ENCODE results near the gene ZBTB47.

DNA sequence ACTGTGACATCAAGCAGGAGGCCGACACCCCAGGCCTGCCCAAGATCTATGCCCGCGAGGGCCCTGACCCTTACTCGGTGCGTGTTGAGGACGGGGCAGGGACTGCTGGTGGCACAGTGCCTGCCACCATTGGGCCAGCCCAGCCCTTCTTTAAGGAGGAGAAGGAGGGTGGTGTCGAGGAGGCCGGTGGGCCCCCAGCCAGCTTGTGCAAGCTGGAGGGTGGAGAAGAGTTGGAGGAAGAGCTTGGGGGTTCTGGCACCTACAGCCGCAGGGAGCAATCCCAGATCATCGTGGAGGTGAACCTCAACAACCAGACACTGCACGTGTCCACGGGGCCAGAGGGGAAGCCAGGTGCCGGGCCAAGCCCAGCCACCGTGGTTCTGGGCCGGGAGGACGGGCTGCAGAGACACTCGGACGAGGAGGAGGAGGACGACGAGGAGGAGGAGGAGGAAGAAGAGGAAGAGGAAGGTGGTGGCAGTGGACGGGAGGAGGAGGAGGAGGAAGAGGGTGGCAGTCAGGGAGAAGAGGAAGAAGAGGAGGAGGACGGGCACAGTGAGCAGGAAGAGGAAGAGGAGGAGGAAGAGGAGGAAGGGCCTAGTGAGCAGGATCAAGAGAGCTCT lies 5.4 kb downstream of the ZBTB47 start:
- TF ChIP-seq CTCF (IDR thresholded peaks at IDR 0.05): no peak
- no peak for TF ChIP-seq POLR2A (IDR thresholded peaks at IDR 0.05)
- TF ChIP-seq EP300 (IDR thresholded peaks at IDR 0.05): no peak
- TF ChIP-seq POLR2AphosphoS5 (IDR thresholded peaks at IDR 0.05): no peak

Data from stomach (tissue), 4 donors.